B cell (primary cell): ENCODE measurements around the gene ALOX15B. TPM values are rescaled to one million over a fixed set of nuclear protein-coding genes. Genes with fewer than 3 reads are reported as not detected.
A peak's percentile ranks its signal among the peaks of the same experiment; 100 is the strongest.

Experiments
- ATAC-seq: fragments of 200-7000 bp; cut with Tn5 transposase; one replicate; pipeline ENCODE4 v1.10.0; 2021; ENCODE audit warnings: low read depth, mild to moderate bottlenecking, moderate number of reproducible peaks, moderate library complexity
- CTCF ChIA-PET: fragments of 350-600 bp; sonication (Branson Sonifier 250); formaldehyde crosslinking; loops from one replicate; lab custom pipeline; 2021; ENCODE audit warnings: antibody characterized with exemption, inconsistent platforms; lab: Charles Lee
- POLR2A ChIA-PET: fragments of 350-600 bp; sonication (Branson Sonifier 250); formaldehyde crosslinking; loops from one replicate; lab custom pipeline; 2021; ENCODE audit warnings: antibody characterized with exemption; lab: Charles Lee
- DNase-seq: peaks from one replicate; pipeline ENCODE4 v3.0.0; 2013
- H2AFZ ChIP-seq: 2 replicates; pipeline ENCODE4 v1.6.1; 2012; ENCODE audit warnings: mild to moderate bottlenecking, low read depth, low read length; ENCODE audit not compliant: insufficient read depth, poor library complexity, severe bottlenecking
- H3K27ac ChIP-seq, 2 donors: 1 replicate in 1 of 2; 2 replicates in 1 of 2; pipeline ENCODE4 v1.5.1; 2012 to 2013; ENCODE audit warnings: low read length in 2 of 2, mild to moderate bottlenecking in 2 of 2, moderate library complexity in 1 of 2
- H3K27me3 ChIP-seq, 4 experiments: fragments of 200-600 bp in 1 of 4; sonication (generic) in 1 of 4; replicated peaks in 1 of 4; 1 replicate in 2 of 4; 2 replicates in 2 of 4; pipeline versions ENCODE4 v1.6.1 to v1.7.0; 2013 to 2016; ENCODE audit warnings: low read length in 3 of 4, mild to moderate bottlenecking in 2 of 4, mixed read lengths in 1 of 4, moderate library complexity in 1 of 4; ENCODE audit not compliant: insufficient read depth in 4 of 4, control insufficient read depth in 3 of 4; ENCODE audit errors: control extremely low read depth in 1 of 4
- H3K36me3 ChIP-seq, 2 experiments: replicated peaks in 1 of 2; 1 replicate in 1 of 2; 2 replicates in 1 of 2; pipeline versions ENCODE4 v1.6.1 to v1.7.1; 2013; ENCODE audit warnings: low read length in 1 of 2; ENCODE audit not compliant: insufficient read depth in 2 of 2, control insufficient read depth in 1 of 2; ENCODE audit errors: control extremely low read depth in 1 of 2, extremely low read depth in 1 of 2
- H3K4me1 ChIP-seq, 2 donors: fragments of 200-600 bp in 1 of 2; sonication (generic) in 1 of 2; 1 replicate in 1 of 2; 2 replicates in 1 of 2; pipeline versions ENCODE4 v1.5.1 to v1.6.1; 2013 to 2017; ENCODE audit warnings: low read length in 2 of 2; ENCODE audit not compliant: control insufficient read depth in 2 of 2, insufficient read depth in 2 of 2
- H3K4me2 ChIP-seq: replicated peaks from 2 replicates; pipeline ENCODE3; 2012; ENCODE audit warnings: mild to moderate bottlenecking, low read depth, low read length; ENCODE audit not compliant: poor library complexity, severe bottlenecking
- H3K4me3 ChIP-seq, 5 experiments: fragments of 200-600 bp in 1 of 5; sonication (generic) in 1 of 5; 1 replicate in 3 of 5; 2 replicates in 2 of 5; pipeline versions ENCODE4 v1.5.1 to v1.7.0; 2011 to 2016; ENCODE audit warnings: low read length in 4 of 5, mild to moderate bottlenecking in 4 of 5, low read depth in 2 of 5, control low read depth in 1 of 5, moderate library complexity in 1 of 5; ENCODE audit not compliant: insufficient read depth in 1 of 5; ENCODE audit errors: control extremely low read depth in 1 of 5, extremely low read depth in 1 of 5
- H3K79me2 ChIP-seq: fragments of 200-600 bp; sonication (generic); one replicate; pipeline ENCODE4 v1.6.0; 2016; ENCODE audit warnings: low read length; ENCODE audit not compliant: control insufficient read depth, insufficient read depth
- H3K9ac ChIP-seq: fragments of 200-600 bp; sonication (generic); 2 replicates; pipeline ENCODE4 v1.6.1; 2017; ENCODE audit warnings: mild to moderate bottlenecking, low read length, moderate library complexity
- H3K9me3 ChIP-seq, 3 donors: one replicate each; pipeline versions ENCODE4 v1.6.1 to v1.7.1; 2013; ENCODE audit warnings: low read length in 2 of 3; ENCODE audit not compliant: control insufficient read depth in 2 of 3, insufficient read depth in 1 of 3; ENCODE audit errors: control extremely low read depth in 1 of 3
- H4K20me1 ChIP-seq: 2 replicates; pipeline ENCODE4 v1.6.0; 2012; ENCODE audit warnings: mild to moderate bottlenecking, low read length; ENCODE audit not compliant: insufficient read depth, control insufficient read depth, poor library complexity, severe bottlenecking
- H3K27ac Mint-ChIP-seq: one replicate; pipeline ENCODE4 v1.8.0; 2021; ENCODE audit warnings: mixed read lengths
- H3K27me3 Mint-ChIP-seq: one replicate; pipeline ENCODE4 v1.8.0; 2021; ENCODE audit warnings: mixed read lengths
- H3K4me1 Mint-ChIP-seq: one replicate; pipeline ENCODE4 v1.8.0; 2021; ENCODE audit warnings: mixed read lengths
- H3K4me3 Mint-ChIP-seq: one replicate; pipeline ENCODE4 v1.8.0; 2021; ENCODE audit warnings: mixed read lengths
- H3K9me3 Mint-ChIP-seq: one replicate; pipeline ENCODE4 v1.8.0; 2022; ENCODE audit warnings: mixed read lengths; ENCODE audit not compliant: insufficient read depth
- EZH2 ChIP-seq: IDR thresholded peaks from 2 replicates; pipeline ENCODE4 v1.6.1; 2012; ENCODE audit warnings: borderline replicate concordance, low read depth, mild to moderate bottlenecking, moderate library complexity, low read length; ENCODE audit not compliant: insufficient read depth, poor library complexity, severe bottlenecking
- WGBS: methylation state at CpG from one replicate; pipeline ENCODE4 v1.1.5; 2013; ENCODE audit warnings: missing lambda C conversion rate; ENCODE audit not compliant: insufficient coverage; 5-methylcytosine and 5-hydroxymethylcytosine counted together
- intact Hi-C: fragments of 100-400 bp; cut with micrococcal nuclease; formaldehyde crosslinking; loops from one replicate; pipeline ENCODE4 v1.10.0; 2022
- polyA plus RNA-seq: library from polyadenylated mRNA; depleted of rRNA; stranded (reverse); fragments of >200 nt; gene quantifications from 2 replicates; pipeline ENCODE4 v1.2.3, GENCODE V29; 2012
- total RNA-seq, 2 donors: library from RNA; stranded (reverse); fragments of 120-200 nt in 1 of 2; gene quantifications; 1 replicate in 1 of 2; 2 replicates in 1 of 2; pipeline versions ENCODE4 v1.2.3 to v1.2.4, GENCODE V29; 2013 to 2022
- TF ChIP-seq, protein P1 (sequence below): fragments of 200-600 bp; IDR thresholded peaks from one replicate; pipeline ENCODE4 v1.8.0; 2022; ENCODE audit warnings: antibody characterized with exemption, mild to moderate bottlenecking

The ALOX15B gene
- total and polyA plus RNA-seq, 2 donors (not counting 1 experiment from before 2014, with no cell fraction given): 0.03 TPM; not detected in 1

DNA sequence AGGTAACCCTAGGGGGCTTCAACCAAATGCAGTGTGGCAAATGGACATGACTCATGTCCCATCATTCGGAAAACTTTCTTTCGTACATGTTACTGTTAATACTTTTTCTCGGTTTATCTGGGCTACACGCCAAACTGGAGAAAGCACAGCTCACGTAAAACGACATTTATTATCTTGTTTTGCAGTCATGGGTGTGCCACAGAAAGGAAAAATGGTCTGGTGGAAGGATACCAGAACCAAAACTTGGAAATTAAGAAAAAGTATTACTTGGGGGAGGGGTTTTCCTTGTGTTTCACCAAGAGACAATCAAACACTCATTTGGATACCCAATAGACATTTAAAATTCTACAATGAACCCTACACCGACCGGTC lies 23.6 kb downstream of the ALOX15B start:
- H2AFZ ChIP-seq: no peak overlapping the region
- intact Hi-C loops: loop anchor here (10.0 kb wide), 1 partner anchor 1462 kb away; no protein-coding TSS in a partner anchor

DNA sequence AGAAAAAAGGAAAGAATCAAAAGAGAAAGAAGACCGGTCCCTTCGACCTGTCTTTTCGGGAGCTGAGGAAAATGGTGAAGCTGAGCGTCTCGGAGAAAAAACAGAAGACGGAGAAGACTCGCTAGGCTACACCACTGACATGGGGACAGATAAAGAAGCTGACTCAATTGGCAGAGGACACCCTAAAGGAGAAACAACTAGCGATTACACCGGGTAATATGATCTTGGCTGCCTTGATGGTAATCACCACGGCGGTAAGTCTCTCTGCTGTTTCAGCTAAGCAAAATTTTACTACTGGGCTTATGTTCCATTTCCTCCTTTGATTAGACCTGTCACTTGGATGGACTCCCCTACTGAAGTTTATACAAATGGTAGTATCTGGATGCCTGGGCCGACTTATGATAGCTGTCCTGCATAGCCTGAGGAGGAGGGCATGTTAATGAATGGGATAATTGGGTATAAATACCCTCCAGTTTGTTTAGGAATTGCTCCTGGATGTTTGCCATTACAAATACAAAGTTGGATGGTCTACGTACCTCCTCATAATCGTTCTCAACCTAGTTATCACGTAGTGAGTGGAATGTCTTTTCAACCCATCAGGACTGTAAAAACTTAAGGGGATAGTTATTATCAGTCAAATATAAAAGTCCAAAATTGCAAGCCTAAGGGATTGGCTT lies 24.1 kb downstream of the ALOX15B start:
- H3K4me2 ChIP-seq: no peak overlapping the region
- WGBS: 83% methylated on average over 10 of the region's 15 CpGs
- ChIA-PET CTCF (interaction anchor here (1.2 to 10.2 kb wide), 13 partner anchors 7 to 238 kb away, joined by 3 to 131 read pairs (median 44); partner anchors contain the start of gene RNF227), POLR2A (no interaction called here)
- H4K20me1 ChIP-seq: no peaks in the 10 kb centered on the region
- DNase-seq (peak; percentile 28), ATAC-seq (no peak)
- Mint-ChIP-seq H3K4me1 (peaks cover under 1% of the 10 kb centered on the region), H3K27me3 (peaks cover 50% of the 10 kb centered on the region), H3K27ac (no peak overlapping the region), H3K9me3 (no peaks in the 10 kb centered on the region), H3K4me3 (no peak overlapping the region)
- intact Hi-C loops: loop anchor here (10.0 kb wide), 1 partner anchor 1462 kb away; no protein-coding TSS in a partner anchor
- H3K27ac ChIP-seq: no peak overlapping the region
- H3K9ac ChIP-seq: no peak overlapping the region
- TF ChIP-seq EZH2: no peak
- no peak overlapping the region for H2AFZ ChIP-seq
- H3K79me2 ChIP-seq: no peaks in the 10 kb centered on the region
- H3K4me3 ChIP-seq: no peak overlapping the region
- H3K36me3 ChIP-seq: no peaks in the 10 kb centered on the region
- peaks cover 0 to 3% (median 0%) of the 10 kb centered on the region in 3 donors for H3K9me3 ChIP-seq
- H3K27me3 ChIP-seq: peaks cover 0 to 53% (median 24%) of the 10 kb centered on the region in 4 experiments
- H3K4me1 ChIP-seq: peaks cover 0 to under 1% of the 10 kb centered on the region in 2 donors

More for the DNA sequence above, 23.6 kb downstream of the ALOX15B start:
- no peaks in the 10 kb centered on the region for H3K79me2 ChIP-seq
- no peaks in the 10 kb centered on the region for H3K9me3 Mint-ChIP-seq
- H3K27me3 ChIP-seq: peaks cover 0 to 53% (median 24%) of the 10 kb centered on the region in 4 experiments
- ChIA-PET CTCF (interaction anchor here (1.0 to 10.2 kb wide), 16 partner anchors 8 to 723 kb away, joined by 3 to 131 read pairs (median 25); partner anchors contain the start of gene RNF227), POLR2A (no interaction called here)
- no peaks in the 10 kb centered on the region for H3K36me3 ChIP-seq
- no peak overlapping the region for H3K4me3 ChIP-seq
- peaks cover 0 to 3% (median 0%) of the 10 kb centered on the region in 3 donors for H3K9me3 ChIP-seq
- H3K4me1 ChIP-seq: peaks cover 3 to 6% of the 10 kb centered on the region in 2 donors
- no peak overlapping the region for H3K27ac Mint-ChIP-seq
- no peak for TF ChIP-seq EZH2
- TF ChIP-seq, protein P1, sequence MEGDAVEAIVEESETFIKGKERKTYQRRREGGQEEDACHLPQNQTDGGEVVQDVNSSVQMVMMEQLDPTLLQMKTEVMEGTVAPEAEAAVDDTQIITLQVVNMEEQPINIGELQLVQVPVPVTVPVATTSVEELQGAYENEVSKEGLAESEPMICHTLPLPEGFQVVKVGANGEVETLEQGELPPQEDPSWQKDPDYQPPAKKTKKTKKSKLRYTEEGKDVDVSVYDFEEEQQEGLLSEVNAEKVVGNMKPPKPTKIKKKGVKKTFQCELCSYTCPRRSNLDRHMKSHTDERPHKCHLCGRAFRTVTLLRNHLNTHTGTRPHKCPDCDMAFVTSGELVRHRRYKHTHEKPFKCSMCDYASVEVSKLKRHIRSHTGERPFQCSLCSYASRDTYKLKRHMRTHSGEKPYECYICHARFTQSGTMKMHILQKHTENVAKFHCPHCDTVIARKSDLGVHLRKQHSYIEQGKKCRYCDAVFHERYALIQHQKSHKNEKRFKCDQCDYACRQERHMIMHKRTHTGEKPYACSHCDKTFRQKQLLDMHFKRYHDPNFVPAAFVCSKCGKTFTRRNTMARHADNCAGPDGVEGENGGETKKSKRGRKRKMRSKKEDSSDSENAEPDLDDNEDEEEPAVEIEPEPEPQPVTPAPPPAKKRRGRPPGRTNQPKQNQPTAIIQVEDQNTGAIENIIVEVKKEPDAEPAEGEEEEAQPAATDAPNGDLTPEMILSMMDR: no peak
- H3K27me3 Mint-ChIP-seq: peaks cover 50% of the 10 kb centered on the region
- H3K4me3 Mint-ChIP-seq: no peak overlapping the region
- no peak overlapping the region for H3K9ac ChIP-seq
- no peak overlapping the region for H3K27ac ChIP-seq
- ATAC-seq (no peak), DNase-seq (no peak)
- WGBS: 92% methylated on average over 5 of the region's 8 CpGs
- no peak overlapping the region for H3K4me2 ChIP-seq
- H3K4me1 Mint-ChIP-seq: peaks cover 6% of the 10 kb centered on the region
- H4K20me1 ChIP-seq: no peaks in the 10 kb centered on the region
